ENCODE data around the gene CPEB1.

GRCh38 chr15:82653483-82654168 lies 6.5 kb upstream of the CPEB1 start:
- TF ChIP-seq, protein P1, sequence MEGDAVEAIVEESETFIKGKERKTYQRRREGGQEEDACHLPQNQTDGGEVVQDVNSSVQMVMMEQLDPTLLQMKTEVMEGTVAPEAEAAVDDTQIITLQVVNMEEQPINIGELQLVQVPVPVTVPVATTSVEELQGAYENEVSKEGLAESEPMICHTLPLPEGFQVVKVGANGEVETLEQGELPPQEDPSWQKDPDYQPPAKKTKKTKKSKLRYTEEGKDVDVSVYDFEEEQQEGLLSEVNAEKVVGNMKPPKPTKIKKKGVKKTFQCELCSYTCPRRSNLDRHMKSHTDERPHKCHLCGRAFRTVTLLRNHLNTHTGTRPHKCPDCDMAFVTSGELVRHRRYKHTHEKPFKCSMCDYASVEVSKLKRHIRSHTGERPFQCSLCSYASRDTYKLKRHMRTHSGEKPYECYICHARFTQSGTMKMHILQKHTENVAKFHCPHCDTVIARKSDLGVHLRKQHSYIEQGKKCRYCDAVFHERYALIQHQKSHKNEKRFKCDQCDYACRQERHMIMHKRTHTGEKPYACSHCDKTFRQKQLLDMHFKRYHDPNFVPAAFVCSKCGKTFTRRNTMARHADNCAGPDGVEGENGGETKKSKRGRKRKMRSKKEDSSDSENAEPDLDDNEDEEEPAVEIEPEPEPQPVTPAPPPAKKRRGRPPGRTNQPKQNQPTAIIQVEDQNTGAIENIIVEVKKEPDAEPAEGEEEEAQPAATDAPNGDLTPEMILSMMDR (IDR thresholded peaks at IDR 0.05; ENCODE audit: insufficient read depth, low read depth, low read length): no peak
- no peak for TF ChIP-seq EZH2 (IDR thresholded peaks at IDR 0.05; ENCODE audit: insufficient read depth, low read length)
